ENCODE results near the gene FAM81B.

FAM81B gene

GRCh38 chr5:95384485-95385213, 6.5 kb upstream of the FAM81B start:
- TF ChIP-seq SIN3A (IDR thresholded peaks at IDR 0.05; ENCODE audit: borderline replicate concordance, insufficient read depth, low read length) = no peak
- TF ChIP-seq, protein P1, sequence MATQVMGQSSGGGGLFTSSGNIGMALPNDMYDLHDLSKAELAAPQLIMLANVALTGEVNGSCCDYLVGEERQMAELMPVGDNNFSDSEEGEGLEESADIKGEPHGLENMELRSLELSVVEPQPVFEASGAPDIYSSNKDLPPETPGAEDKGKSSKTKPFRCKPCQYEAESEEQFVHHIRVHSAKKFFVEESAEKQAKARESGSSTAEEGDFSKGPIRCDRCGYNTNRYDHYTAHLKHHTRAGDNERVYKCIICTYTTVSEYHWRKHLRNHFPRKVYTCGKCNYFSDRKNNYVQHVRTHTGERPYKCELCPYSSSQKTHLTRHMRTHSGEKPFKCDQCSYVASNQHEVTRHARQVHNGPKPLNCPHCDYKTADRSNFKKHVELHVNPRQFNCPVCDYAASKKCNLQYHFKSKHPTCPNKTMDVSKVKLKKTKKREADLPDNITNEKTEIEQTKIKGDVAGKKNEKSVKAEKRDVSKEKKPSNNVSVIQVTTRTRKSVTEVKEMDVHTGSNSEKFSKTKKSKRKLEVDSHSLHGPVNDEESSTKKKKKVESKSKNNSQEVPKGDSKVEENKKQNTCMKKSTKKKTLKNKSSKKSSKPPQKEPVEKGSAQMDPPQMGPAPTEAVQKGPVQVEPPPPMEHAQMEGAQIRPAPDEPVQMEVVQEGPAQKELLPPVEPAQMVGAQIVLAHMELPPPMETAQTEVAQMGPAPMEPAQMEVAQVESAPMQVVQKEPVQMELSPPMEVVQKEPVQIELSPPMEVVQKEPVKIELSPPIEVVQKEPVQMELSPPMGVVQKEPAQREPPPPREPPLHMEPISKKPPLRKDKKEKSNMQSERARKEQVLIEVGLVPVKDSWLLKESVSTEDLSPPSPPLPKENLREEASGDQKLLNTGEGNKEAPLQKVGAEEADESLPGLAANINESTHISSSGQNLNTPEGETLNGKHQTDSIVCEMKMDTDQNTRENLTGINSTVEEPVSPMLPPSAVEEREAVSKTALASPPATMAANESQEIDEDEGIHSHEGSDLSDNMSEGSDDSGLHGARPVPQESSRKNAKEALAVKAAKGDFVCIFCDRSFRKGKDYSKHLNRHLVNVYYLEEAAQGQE (IDR thresholded peaks at IDR 0.05; ENCODE audit: insufficient read depth in 1 of 2, low read depth in 2 of 2, low read length in 2 of 2) = no peak
- TF ChIP-seq TAF1 (IDR thresholded peaks at IDR 0.05; ENCODE audit: borderline replicate concordance, insufficient read depth, low read length) = no peak
- no peak for TF ChIP-seq FOXP2 (optimal IDR thresholded peaks at IDR 0.05; ENCODE audit: borderline replicate concordance, extremely low read depth, extremely low read length, insufficient read depth)
- TF ChIP-seq POLR2AphosphoS5 (IDR thresholded peaks at IDR 0.05; ENCODE audit: low read depth, low read length) = no peak

- TF ChIP-seq SIN3A (IDR thresholded peaks at IDR 0.05; ENCODE audit: borderline replicate concordance, insufficient read depth, low read length) = no peak
- TF ChIP-seq, protein P1 (IDR thresholded peaks at IDR 0.05; ENCODE audit: insufficient read depth in 1 of 2, low read depth in 2 of 2, low read length in 2 of 2) = no peak
- TF ChIP-seq POLR2AphosphoS5 (IDR thresholded peaks at IDR 0.05; ENCODE audit: low read depth, low read length) = no peak
- TF ChIP-seq TAF1 (IDR thresholded peaks at IDR 0.05; ENCODE audit: borderline replicate concordance, insufficient read depth, low read length) = no peak
- no peak for TF ChIP-seq FOXP2 (optimal IDR thresholded peaks at IDR 0.05; ENCODE audit: borderline replicate concordance, extremely low read depth, extremely low read length, insufficient read depth)
Observed at GRCh38 chr5:95385334-95385733, 5.8 kb upstream of the FAM81B start.

GRCh38 chr5:95392593-95393182, 1.5 kb downstream of the FAM81B start:
- TF ChIP-seq POLR2AphosphoS5 (IDR thresholded peaks at IDR 0.05; ENCODE audit: low read depth, low read length) (no peak), FOXP2 (optimal IDR thresholded peaks at IDR 0.05; ENCODE audit: borderline replicate concordance, extremely low read depth, extremely low read length, insufficient read depth) (no peak), SIN3A (IDR thresholded peaks at IDR 0.05; ENCODE audit: borderline replicate concordance, insufficient read depth, low read length) (no peak), TAF1 (IDR thresholded peaks at IDR 0.05; ENCODE audit: borderline replicate concordance, insufficient read depth, low read length) (no peak)
- TF ChIP-seq, protein P1 (IDR thresholded peaks at IDR 0.05; ENCODE audit: insufficient read depth in 1 of 2, low read depth in 2 of 2, low read length in 2 of 2) = no peak

DNA sequence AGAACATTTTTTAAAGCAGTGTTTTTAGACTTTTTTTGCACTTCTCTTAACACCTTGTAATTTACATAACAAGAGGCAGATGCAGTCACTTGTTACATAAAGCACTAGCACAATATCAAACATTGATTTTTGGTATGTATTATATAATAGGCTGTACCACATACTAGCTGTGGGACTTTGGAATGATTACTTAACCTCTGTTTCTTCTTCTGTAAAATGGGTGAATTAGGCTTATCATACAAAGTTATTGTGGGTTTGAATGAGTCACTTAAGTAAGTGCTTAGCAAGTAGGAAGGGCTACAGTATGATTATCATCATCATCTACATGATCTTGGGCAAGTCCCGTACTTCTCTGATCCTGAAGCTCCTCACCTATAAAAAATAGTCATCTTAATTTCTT, 2.1 kb downstream of the FAM81B start:
- TF ChIP-seq TAF1 (IDR thresholded peaks at IDR 0.05; ENCODE audit: borderline replicate concordance, insufficient read depth, low read length) (no peak), SIN3A (IDR thresholded peaks at IDR 0.05; ENCODE audit: borderline replicate concordance, insufficient read depth, low read length) (no peak), POLR2AphosphoS5 (IDR thresholded peaks at IDR 0.05; ENCODE audit: low read depth, low read length) (no peak), FOXP2 (optimal IDR thresholded peaks at IDR 0.05; ENCODE audit: borderline replicate concordance, extremely low read depth, extremely low read length, insufficient read depth) (no peak)
- TF ChIP-seq, protein P1 (IDR thresholded peaks at IDR 0.05; ENCODE audit: insufficient read depth in 1 of 2, low read depth in 2 of 2, low read length in 2 of 2) = no peak
